IPS DF 6.9 (cell line): Measurements from ENCODE around the gene PUM1.
"Not testable (repeated sequence)": the region's sequence is repeated elsewhere in the genome, so short reads cannot be mapped to it uniquely, and the experiment has no call there.

Source experiments
- DNase-seq: peaks from one replicate; pipeline ENCODE4 v3.0.0-alpha.2; 2013; ENCODE audit warnings: low read depth, low spot score
- H3K27ac ChIP-seq: one replicate; pipeline ENCODE4 v1.5.1; 2013; ENCODE audit warnings: low read length, control low read depth
- H3K27me3 ChIP-seq: 2 replicates; pipeline ENCODE4 v1.6.1; 2013; ENCODE audit warnings: mild to moderate bottlenecking, low read length; ENCODE audit not compliant: control insufficient read depth, insufficient read depth
- H3K36me3 ChIP-seq: 2 replicates; pipeline ENCODE4 v1.6.1; 2013; ENCODE audit warnings: low read length; ENCODE audit not compliant: control insufficient read depth, insufficient read depth
- H3K4me1 ChIP-seq: 2 replicates; pipeline ENCODE4 v1.6.1; 2013; ENCODE audit warnings: low read length; ENCODE audit not compliant: control insufficient read depth, insufficient read depth
- H3K4me3 ChIP-seq: 2 replicates; pipeline ENCODE4 v1.5.1; 2013; ENCODE audit warnings: mild to moderate bottlenecking, low read length
- H3K9me3 ChIP-seq: 2 replicates; pipeline ENCODE4 v1.6.1; 2013; ENCODE audit warnings: low read length, inconsistent platforms; ENCODE audit not compliant: control insufficient read depth, insufficient read depth
- WGBS: extraction: QIAGEN DNeasy Blood & Tissue Kit; methylation state at CpG from one replicate; pipeline ENCODE4 v1.1.7; 2013; ENCODE audit warnings: mixed read lengths, missing lambda C conversion rate; ENCODE audit not compliant: insufficient read length, insufficient coverage; 5-methylcytosine and 5-hydroxymethylcytosine counted together

Gene PUM1

DNA sequence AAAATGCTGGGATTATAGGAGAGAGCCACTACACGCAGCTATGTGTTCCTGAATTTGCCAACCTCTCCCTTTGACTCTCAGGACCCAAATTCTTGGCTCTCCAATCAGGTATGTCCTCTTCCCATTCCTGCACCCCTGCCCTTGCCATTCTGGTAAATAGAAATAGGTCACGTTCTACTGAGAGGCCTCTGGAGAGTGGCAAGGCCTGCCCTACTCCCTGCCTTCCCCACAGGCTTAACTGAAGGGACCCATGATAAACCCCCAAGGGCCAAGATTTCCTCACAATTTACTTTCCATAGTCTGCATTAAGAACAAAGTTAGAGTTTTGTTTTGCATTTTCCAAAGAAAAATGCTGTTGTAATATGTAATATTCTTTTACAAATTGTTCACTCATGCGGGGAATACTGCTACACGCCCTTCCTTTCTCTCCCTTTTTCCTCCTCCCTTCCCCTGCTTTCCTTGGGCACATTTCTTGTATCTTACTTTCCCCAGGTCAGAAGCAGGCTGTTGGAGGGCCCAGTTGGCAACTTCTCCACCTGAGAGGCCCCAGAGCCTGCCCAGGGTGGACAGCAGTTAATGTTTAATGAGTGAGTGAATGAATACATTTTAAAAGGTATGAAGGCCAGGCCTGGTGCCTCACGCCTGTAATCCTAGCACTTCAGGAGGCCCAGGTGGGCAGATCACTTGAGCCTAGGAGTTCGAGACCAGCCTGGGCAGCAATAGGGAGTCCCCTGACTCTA lies 33.9 kb upstream of the PUM1 start:
- Histone ChIP-seq H3K4me3 (no peak overlapping the region), H3K27ac (no peak overlapping the region), H3K9me3 (no peaks in the 10 kb centered on the region), H3K27me3 (no peaks in the 10 kb centered on the region), H3K4me1 (no peaks in the 10 kb centered on the region), H3K36me3 (no peaks in the 10 kb centered on the region)
- DNase-seq = no peak
- no CpG with 5 or more reads among the region's 6 CpGs for WGBS

- no peaks in the 10 kb centered on the region for H3K36me3 ChIP-seq
- no peaks in the 10 kb centered on the region for H3K4me1 ChIP-seq
- no peak for DNase-seq
- no peaks in the 10 kb centered on the region for H3K27me3 ChIP-seq
- H3K4me3 ChIP-seq = no peak overlapping the region
- no peaks in the 10 kb centered on the region for H3K9me3 ChIP-seq
- no CpG with 5 or more reads among the region's 6 CpGs for WGBS
- H3K27ac ChIP-seq = no peak overlapping the region
These were observed 30.5 kb upstream of the PUM1 start for GRCh38 chr1:31095985-31096384.

DNA sequence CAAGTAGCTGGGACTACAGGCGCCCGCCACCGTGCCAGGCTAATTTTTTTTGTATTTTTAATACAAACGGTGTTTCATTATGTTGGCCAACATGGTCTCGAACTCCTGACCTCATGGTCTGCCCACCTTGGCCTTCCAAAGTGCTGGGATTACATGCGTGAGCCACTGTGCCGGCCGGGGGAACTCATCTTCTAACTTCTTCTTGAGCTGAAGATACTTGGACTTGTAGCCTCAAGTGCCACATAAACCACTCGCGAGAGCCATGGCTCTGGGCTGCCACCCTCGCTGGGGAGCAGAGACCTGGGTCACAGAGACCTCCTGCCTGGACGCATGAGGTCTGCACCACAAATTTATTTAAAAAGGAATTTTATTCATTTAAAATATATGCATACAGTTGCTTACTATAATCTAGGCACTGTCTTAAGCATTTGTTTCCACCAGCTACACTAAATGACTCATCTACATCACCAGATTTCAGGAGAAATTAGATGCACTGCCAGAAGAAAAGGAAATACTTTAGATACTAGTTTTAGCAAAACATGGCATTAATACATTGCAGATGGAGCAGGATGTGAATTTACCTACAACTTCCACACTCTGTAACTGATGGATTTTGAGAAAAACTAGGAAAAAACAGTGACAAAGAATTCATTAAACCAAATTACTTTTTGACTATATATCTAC lies 29.9 kb upstream of the PUM1 start:
- no peaks in the 10 kb centered on the region for H3K36me3 ChIP-seq
- H3K4me1 ChIP-seq = no peaks in the 10 kb centered on the region
- H3K27ac ChIP-seq = no peak overlapping the region
- WGBS = no CpG with 5 or more reads among the region's 12 CpGs
- no peak for DNase-seq
- no peaks in the 10 kb centered on the region for H3K9me3 ChIP-seq
- H3K27me3 ChIP-seq = no peaks in the 10 kb centered on the region
- H3K4me3 ChIP-seq = no peak overlapping the region

GRCh38 chr1:31088081-31088480 lies 22.6 kb upstream of the PUM1 start:
- not testable (repeated sequence) for H3K27me3 ChIP-seq, H3K4me1 ChIP-seq, H3K4me3 ChIP-seq, DNase-seq, H3K27ac ChIP-seq, H3K36me3 ChIP-seq, H3K9me3 ChIP-seq
- WGBS = no CpG with 5 or more reads among the region's 3 CpGs

DNA sequence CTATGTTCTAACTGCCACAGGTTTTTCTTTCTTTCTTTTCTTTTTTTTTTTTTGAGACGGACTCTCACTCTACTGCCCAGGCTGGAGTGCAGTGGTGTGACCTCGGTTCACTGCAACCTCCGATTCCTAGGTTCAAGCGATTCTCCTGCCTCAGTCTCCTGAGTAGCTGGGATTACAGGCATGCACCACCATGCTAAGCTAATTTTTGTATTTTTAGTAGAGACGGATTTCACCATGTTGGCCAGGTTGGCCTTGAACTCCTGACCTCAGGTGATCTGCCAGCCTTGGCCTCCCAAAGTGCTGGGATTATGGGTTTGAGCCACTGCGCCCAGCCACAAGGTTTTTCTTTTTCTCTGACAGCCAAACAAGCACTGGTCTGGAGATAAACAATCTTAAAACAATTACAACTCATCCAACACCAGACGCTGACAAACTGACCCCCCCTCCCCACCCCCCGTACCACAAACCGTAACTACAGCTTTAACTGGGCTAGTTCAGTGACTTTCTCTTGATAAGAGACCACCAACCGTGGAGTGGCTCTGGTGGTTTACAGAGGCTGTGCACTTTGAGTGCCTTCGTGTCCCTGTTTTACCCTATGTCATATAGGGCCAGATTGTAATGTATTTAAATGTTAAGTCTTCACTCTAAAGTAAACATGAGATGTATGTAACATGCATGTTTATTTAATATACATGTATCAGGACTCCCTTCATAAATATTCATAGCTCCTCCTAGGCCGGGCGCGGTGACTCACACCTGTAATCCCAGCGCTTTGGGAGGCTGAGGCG lies 19.5 kb upstream of the PUM1 start:
- WGBS = 100% methylated on average over 3 of the region's 16 CpGs
- no peak overlapping the region for H3K4me3 ChIP-seq
- no peaks in the 10 kb centered on the region for H3K4me1 ChIP-seq
- H3K9me3 ChIP-seq = no peaks in the 10 kb centered on the region
- no peaks in the 10 kb centered on the region for H3K36me3 ChIP-seq
- H3K27me3 ChIP-seq = no peaks in the 10 kb centered on the region
- H3K27ac ChIP-seq = no peak overlapping the region
- DNase-seq = no peak

DNA sequence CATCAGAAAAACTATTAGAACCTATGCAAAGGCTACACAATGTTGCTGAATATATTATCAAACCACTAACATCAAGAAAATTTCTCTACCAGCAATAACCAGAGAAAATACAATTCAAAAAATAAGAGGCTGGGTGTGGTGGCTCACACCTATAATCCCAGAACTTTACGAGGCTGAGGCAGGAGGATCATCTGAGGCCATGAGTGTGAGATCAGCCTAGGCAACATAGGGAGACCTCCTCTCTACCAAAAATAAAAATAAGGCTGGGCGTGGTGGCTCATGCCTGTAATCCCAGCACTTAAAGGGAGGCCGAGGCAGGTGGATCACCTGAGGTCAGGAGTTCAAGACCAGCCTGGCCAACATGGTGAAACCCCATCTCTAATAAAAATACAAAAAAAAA lies 16.9 kb upstream of the PUM1 start:
- Histone ChIP-seq H3K9me3 (no peaks in the 10 kb centered on the region), H3K36me3 (no peaks in the 10 kb centered on the region), H3K4me1 (no peaks in the 10 kb centered on the region), H3K27ac (no peak overlapping the region), H3K27me3 (no peaks in the 10 kb centered on the region), H3K4me3 (no peak overlapping the region)
- no peak for DNase-seq
- no CpG with 5 or more reads among the region's 3 CpGs for WGBS

GRCh38 chr1:31073044-31073443 lies 7.5 kb upstream of the PUM1 start:
- DNase-seq = no peak
- no CpG with 5 or more reads among the region's 2 CpGs for WGBS

GRCh38 chr1:31072304-31072746 lies 6.8 kb upstream of the PUM1 start:
- no peak overlapping the region for H3K4me3 ChIP-seq
- H3K27ac ChIP-seq = no peak overlapping the region
- no CpG with 5 or more reads among the region's 4 CpGs for WGBS
- no peaks in the 10 kb centered on the region for H3K9me3 ChIP-seq
- H3K27me3 ChIP-seq = no peaks in the 10 kb centered on the region
- no peak for DNase-seq
- no peaks in the 10 kb centered on the region for H3K36me3 ChIP-seq
- no peaks in the 10 kb centered on the region for H3K4me1 ChIP-seq

More at GRCh38 chr1:31073044-31073443, 7.5 kb upstream of the PUM1 start:
- H3K9me3 ChIP-seq = no peaks in the 10 kb centered on the region
- no peaks in the 10 kb centered on the region for H3K4me1 ChIP-seq
- H3K36me3 ChIP-seq = no peaks in the 10 kb centered on the region
- no peaks in the 10 kb centered on the region for H3K27me3 ChIP-seq
- H3K27ac ChIP-seq = no peak overlapping the region
- H3K4me3 ChIP-seq = no peak overlapping the region

DNA sequence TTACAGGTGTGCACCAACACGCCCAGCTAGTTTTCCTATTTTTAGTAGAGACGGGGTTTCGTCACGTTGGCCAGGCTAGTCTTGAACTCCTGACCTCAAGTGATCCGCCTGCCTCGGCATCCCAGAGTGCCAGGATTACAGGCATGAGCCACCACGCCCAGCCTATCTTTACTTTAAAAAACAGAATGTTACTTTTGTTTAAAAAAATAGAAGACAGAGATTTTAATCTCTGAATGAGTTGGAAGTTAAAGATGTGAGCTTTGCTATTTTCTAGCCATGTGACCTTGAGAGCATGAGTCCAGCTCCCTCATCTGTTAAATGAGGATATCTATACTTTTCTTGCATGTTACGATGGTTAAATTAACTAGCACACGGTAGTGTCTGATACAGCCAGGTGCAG lies 3.9 kb upstream of the PUM1 start:
- Histone ChIP-seq H3K9me3 (no peaks in the 10 kb centered on the region), H3K27ac (no peak overlapping the region), H3K4me1 (no peaks in the 10 kb centered on the region), H3K27me3 (no peaks in the 10 kb centered on the region), H3K4me3 (no peak overlapping the region), H3K36me3 (no peaks in the 10 kb centered on the region)
- WGBS = no CpG with 5 or more reads among the region's 9 CpGs
- DNase-seq = no peak

DNA sequence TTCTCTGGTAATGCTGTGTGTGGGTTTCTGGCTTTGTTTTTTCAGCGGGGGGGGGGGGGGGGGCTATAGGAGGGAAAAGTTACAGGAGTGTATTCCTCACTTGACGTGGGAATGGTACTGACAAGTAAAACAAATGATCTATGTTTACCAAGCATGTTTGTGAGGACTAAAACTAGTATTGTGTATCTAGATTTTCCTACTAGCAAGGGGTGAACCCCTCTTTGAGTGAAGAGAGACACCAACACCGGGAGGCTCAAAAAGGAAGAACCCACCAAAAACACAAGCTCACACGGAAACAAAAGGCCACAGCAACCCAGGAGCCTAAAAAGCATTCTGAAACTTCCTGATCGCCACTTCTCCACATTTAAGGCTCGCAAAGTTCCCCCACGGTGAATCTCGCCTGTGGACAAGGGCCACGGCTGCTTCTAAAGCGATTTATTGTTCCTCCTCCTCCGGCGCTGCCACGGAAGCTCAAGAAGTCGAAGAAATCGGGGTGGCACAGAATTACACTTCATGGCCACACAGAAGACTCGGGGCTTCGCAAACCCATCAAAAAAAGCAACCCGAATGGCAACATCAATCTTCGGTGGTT lies 703 bp downstream of the PUM1 start:
- H3K27me3 ChIP-seq = no peaks in the 10 kb centered on the region
- no peak for DNase-seq
- WGBS = no CpG with 5 or more reads among the region's 19 CpGs

More for the DNA sequence above, 703 bp downstream of the PUM1 start:
- no peaks in the 10 kb centered on the region for H3K36me3 ChIP-seq
- no peaks in the 10 kb centered on the region for H3K4me1 ChIP-seq
- no peak overlapping the region for H3K27ac ChIP-seq
- H3K9me3 ChIP-seq = no peaks in the 10 kb centered on the region
- H3K4me3 ChIP-seq = peak overlapping the region; percentile 92
